Tongue (tissue), 2 donors: ENCODE data around the gene AHDC1. TPM values are rescaled to one million over a fixed set of nuclear protein-coding genes. Genes with fewer than 3 reads are reported as not detected.
"Not testable (repeated sequence)": the region's sequence is repeated elsewhere in the genome, so short reads cannot be mapped to it uniquely, and the experiment has no call there.

Source experiments
- DNase-seq: peaks from one replicate; pipeline ENCODE4 v3.0.0-alpha.2; 2015
- total RNA-seq: library from RNA; depleted of rRNA; stranded (reverse); fragments of >200 nt; gene quantifications from one replicate; pipeline ENCODE4 v1.2.3, GENCODE V29; 2014

Gene AHDC1
- total RNA-seq, 1 donor from 2014 or later, result 50.8 TPM

DNA sequence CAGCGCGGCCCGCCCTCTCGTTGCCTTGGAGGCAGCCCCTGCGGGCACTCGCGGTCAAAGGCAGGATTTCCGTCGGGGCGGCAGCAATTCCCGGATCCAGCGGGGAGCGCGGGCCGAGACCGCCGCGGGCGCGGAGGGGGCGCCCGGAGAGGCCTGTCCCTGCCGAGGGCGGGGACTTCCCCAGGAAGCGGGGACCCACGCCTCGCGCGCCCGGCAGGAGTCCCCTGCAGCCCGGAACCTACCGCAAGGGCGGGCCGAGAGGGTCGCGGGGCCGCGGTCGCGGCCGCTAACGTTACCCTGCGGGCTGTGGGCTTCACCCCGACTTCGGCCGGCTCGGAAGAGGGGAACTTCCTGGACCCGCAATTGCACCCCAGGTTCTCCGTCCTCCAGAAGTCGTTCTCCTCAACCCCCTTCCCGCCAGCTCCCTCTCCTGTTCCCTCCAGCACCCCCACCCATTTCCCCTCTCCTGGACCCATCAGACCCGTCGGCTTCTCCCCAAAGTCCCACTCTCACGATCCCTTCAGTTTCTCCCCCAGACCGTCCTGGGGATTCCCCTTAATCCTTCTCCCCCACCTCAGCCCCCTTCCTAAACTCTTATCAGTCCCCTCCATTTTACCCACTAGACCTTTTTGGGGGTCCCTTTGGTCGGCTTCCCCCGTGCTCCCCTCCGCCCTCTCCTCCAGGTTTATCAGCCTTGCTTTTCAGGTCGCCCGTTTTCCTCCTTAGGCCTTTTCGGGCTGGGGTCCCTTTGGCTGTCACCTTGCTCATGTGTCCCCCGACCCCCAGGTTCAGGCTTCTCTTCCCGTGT is 30.4 kb upstream of the AHDC1 start:
- DNase-seq, result peak; percentile 34

DNA sequence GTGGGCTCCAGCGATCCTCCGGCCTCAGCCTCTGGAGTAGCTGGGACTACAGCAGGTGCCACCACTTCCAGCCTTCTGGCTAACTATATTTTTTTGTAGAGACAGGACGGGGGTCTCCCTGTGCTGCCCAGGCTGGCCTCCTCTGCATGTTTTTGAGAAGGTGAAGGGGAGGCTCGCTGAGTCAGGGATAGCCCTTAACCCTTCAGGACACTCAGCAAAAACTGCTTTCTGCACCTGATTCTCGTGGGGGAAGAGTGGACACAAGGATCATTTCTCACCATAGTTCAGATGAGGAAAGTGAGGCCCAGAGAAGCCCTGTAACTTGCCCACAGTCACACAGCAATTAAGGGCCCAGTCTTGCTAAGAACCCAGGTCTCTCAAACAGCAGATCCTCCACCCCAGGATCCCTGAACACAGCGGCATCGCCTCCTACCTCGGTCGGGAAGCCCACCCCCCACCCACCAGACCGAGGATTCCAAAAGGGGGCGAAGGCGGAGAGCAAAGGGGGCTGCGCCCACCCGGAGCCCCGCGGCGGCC is 29.8 kb upstream of the AHDC1 start:
- DNase-seq, result no peak

DNA sequence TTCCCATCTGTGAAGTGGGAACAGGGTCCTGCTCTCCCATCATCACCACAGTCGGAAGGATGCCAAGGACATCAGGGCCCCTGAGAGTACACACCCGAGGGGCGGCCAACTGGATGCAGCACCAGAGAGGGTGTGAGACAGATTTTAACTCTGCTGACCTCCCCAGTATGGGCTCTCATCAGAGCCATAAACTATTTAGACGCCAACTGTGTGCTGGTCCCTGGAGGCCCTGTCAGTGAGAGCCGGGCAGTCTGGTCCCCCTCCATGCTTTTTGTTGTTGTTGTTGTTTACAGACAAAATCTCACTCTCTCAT is 29.3 kb upstream of the AHDC1 start:
- DNase-seq, result no peak

DNA sequence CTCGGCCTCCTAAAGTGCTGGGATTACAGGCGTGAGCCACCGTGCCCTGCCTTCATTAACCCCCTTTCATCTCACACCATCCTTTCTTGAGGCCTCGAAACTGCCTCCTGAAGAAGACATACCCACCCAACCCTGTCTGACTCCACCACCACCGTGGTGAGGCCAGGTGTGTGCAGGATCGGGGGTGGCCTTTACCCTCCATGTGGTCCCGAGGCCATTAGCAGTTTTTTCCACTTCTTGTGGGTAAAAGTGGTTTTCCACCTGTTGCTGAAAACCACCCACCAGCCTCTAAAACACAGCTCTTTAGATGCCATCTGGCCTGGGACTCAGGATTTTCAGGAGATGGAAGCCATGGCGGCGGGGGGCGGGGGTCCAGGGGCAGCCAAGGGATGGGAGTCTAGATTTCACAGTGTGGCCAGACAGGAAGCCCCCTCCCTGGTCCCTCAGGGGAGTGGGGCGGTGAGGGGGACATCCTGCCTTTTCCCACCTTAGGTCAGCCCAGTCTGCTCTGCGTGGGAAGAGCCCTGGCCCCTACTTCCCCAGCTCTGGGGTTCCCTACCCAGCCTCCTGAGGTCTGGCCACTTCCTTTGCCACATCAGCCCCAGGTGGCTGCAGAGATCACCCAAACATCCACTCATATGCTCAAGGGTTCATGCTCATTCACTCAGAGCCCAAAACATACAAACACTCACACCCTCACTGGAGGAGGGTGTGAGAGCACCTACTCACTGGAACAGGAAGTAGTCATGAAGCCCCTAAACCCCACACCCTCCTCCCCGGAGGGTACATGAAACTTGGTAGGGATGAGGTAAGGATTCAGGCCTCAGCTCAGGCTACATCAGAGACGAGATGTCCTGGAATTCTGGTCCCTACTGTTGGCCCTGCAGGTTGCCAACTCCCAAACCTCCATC is 28.7 kb upstream of the AHDC1 start:
- DNase-seq, result no peak

DNA sequence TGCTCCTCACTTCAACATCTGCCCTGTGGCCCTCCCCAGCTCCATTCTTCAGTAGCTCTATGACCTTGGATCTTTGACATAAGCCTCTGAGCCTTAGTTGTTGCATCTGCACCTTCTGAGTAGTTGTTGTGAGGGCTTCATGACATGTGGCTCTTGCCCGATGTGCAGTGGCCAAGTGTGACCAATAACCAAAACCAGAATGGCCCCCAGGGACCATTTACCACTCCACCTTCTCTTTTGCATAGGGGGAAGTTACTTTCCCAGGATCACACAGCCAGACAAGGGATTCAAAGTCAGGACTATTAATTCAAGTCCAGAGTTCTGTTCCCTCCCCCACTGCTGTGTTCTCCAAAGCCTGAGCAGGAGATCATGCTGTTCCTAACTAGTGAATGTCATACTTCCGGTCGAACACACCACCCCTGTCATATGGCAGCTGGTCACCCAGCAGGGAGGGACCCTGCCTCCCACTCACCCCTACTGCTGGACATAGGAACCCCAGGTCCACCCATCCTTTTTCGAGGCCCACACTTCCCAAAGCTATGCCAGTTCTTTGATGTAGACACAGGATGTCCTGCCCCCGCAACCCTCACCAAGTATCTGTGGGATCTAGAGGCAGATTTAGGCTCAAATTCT is 27.0 kb upstream of the AHDC1 start:
- no peak for DNase-seq

DNA sequence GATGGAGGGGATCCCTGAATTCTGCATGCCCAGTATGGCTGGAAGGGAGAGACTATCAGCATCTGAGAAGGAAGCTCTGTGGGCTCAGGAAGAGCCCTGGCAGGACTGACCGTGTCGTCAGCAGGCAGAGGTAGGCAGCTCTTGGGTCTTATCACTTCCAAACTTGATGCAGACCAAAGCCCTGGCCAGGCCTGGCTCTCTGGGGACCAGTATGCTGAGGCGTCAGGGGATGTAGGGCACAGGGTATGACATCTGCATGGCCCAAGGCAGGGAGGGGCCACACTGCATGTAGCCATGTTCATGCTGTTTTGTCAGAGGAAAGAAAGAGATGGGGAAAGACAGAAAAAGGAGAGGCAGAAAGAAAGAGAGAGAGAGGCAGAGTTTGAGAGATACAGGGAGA is 24.8 kb upstream of the AHDC1 start:
- no peak for DNase-seq

DNA sequence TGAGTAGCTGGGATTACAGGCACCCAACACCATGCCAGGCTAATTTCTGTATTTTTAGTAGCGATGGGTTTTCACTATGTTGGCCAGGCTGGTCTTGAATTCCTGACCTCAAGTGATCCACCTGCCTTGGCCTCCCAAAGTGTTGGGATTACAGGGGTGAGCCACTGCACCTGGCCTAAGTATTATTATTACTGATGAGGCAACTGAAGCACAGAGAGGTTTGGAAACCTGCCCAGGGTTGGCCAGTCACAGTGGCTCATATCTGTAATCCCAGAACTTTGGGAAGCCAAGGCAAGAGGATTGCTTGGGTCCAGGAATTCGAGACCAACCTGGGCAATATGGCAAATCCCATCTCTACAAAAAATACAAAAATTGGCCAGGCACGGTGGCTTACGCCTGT is 23.8 kb upstream of the AHDC1 start:
- not testable (repeated sequence) for DNase-seq

DNA sequence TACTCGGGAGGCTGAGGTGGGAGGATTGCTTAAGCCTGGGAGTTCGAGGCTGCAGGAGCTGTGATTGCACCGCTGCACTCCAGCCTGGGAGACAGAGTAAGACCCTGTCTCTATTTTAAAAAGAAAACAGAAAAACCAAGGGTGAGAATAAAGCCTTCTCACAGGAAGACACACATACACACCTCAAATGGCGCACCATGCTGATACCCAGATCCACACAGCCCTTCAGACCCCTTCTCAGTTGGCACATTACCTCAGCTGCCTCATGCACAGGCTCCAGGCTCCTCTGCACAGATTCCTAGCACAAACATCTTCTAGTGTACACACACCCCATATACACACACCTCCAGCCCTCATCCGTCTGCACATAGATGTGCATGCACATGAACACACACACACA is 23.1 kb upstream of the AHDC1 start:
- no peak for DNase-seq

DNA sequence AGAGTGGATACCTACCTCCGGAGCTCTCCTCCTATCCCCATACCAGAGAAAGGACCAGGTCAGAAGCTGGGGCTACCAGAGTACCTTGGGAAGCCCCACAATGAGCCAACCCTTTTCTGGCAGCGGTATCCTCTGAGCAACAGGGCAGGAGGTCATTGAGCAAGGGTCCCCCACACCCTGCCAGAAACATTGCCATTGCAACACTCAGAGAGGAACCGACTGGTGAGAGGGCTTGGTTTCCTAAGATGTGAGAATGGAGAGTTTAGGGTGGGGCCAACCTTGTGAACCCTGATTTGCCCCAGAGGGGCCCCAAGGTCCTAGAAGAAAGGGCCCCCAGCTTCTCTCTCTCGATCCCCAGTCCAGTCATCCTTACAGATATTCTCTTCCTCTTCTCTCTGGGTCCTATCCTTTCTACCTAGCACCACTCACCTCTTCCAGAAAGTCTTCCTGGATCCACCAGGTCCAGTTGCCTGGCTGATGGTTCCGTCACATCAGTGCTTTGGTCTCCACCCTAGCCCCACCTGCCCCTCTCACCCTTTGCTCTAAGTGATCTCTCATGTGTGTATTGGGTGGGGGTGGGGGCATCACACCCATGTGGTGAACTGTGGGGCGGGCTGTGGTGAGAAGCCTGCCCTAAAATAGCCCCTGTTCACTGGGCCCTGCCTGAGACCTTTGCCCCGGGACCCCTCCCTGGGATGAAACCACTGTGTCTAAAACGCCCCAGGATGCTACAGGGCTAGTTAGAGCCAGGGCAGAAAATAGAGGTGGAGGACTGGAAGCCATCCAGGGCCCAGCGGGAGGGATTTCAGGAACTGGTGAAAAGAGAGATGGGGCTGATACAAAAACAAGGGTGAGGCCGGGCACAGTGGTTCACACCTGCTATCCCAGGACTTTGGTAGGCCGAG is 22.3 kb upstream of the AHDC1 start:
- no peak for DNase-seq

DNA sequence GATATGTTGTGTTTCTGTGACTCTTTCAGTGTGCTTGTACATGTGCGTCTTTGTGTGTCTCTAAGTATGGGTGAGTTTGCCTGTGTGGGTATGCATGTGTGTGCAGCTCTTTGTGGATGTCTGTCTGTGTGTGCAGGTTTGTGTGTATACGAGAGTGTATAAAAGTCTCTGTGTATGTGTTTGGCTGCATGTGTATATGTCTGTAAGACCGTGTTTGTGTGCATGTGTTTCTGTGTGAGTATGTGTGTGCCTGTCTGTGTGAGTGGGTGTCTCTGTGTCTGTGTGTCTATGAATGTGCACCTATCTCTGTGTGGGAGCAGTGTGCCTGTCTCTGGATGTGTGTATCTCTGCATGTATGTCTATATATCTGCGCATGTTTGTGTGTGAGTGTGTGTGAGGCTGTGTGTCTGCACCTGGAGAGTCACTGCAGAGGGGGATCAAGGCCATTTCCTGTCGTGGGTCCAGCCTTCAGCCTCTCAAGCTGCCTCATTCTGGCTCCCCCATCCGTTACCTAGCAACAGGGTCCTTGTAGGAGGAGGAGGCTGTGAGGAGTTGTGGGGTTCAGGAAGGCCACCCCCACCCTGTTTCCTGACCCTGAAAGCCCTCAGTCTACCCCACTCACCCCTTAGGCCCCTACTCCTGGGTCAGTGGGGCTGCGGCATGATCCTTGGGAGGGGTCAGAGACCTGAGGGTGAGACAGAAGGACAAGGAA is 20.7 kb upstream of the AHDC1 start:
- DNase-seq, result no peak

DNA sequence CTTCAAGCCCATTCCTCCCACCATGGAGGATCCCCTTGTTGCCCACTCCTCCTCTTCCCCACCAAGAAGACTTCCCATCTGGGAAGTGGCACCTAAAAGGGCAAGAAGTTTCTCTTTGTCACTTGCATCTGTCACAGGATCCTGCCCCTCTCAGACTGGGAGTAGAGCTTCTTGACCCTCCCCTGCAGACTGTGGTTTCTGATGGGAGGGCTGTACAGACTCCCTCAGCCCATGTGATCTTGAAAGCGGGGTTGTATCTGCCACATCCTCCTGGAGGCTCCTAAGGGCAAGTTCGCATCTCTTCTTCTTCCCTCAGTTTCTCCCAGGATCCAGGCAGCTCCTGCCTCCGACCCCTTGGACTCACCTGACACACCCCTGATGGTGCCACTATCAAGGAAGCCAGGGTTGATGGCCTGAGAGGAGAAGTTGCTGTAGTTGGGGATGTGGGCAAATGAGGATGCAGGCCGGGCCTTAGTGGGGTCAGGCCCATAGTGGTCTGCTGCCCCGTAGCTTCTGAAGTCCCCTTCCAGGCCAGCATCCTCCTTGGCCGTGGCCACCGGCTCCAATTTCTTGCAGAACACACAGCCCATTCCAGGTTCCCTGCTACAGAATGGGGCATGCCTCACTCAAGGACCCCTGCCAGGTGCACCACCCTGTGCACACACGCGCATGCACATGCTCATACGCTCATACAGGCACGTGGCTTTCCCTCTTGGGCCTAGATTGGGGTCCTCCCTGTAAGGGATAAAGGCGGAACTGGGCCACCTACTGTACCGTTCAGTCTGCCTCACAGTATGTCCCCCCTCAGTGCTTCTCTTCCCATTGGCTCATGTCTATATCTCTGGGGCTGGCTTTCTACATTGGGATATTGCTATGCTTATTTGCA is 19.6 kb upstream of the AHDC1 start:
- no peak for DNase-seq

DNA sequence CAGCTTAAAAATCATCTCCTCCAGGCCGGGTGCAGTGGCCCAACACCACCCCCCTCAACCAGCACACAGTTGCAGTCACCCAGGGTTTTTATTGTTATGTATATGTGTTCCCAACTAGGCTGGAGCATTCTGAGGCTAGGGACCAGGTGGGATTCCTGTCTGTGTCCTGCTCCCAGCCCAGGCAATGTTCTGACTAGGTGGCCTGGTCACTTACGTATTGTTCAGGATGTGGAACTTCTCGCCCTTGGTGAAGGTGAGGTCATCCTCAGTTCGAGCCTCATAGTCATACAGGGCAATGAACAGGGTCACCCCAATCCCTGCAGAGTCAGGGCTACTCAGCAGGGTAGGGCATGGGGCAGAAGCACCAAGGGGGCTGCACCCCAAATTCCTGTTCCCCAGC is 18.9 kb upstream of the AHDC1 start:
- DNase-seq, result no peak

DNA sequence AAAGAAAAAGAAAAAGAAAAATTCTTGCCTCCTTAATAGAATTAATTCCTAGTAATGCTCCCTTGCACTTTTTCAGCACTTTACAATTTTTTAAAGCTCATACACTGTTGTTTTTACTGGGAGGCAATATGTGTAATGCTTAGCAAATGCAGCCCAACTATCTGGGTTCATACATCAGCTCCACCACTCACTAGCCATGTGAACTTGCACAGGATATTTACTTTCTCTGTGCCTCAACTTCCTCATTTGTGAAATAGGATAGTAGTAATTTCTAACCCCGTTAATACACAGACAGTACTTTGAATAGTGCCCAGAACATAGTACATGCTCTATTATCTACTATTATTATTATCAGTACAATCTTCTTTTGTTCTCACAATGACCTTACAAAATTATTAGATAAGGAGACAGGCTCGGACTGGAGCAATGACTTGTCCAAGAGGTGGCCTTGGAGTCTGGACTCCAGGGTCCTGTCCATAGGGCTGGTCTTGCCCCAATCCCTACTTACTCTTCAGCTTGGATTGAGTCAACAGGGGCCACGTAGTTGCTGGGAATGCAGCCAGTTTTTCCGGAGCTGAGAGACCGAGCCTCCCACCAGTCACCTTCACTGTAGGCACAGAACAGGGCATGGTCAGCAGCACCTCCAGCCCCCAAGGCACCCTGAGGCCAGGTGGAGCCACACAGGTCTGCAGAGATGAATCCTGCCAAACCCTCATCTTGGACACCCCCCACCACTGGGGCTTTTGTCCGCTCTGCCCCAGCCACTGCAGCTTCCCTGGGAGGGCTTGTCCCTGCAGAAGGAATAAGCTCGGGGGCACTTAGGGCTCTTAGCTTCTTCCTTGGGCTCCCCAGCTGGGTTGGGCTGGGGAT is 17.3 kb upstream of the AHDC1 start:
- no peak for DNase-seq

DNA sequence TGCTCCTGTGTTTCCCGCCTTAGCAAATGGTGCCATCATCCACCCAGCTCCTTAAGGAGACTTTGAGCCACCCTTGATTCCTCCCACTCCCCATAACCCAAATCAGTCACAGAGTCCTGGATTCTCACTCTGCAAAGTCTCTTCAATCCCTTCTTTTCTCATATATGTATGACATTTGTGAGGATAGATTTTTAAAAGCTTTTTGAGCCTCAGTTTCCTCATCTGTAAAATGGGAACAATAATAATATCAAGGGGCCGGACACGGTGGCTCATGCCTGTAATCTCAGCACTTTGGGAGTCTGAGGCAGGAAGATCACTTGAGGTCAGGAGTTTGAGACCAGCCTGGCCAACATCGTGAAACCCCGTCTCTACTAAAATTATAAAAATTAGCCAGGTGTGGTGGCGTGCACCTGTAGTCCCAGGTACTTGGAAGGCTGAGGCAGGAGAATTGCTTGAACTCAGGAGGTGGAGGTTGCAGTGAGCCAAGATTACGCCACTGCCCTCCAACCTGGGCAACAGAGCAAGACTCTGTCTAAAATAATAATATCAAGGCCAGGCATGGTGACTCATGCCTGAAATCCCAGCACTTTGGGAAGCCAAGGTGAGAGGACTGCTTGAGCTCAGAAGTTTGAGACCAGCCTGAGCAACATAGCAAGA is 16.0 kb upstream of the AHDC1 start:
- not testable (repeated sequence) for DNase-seq

DNA sequence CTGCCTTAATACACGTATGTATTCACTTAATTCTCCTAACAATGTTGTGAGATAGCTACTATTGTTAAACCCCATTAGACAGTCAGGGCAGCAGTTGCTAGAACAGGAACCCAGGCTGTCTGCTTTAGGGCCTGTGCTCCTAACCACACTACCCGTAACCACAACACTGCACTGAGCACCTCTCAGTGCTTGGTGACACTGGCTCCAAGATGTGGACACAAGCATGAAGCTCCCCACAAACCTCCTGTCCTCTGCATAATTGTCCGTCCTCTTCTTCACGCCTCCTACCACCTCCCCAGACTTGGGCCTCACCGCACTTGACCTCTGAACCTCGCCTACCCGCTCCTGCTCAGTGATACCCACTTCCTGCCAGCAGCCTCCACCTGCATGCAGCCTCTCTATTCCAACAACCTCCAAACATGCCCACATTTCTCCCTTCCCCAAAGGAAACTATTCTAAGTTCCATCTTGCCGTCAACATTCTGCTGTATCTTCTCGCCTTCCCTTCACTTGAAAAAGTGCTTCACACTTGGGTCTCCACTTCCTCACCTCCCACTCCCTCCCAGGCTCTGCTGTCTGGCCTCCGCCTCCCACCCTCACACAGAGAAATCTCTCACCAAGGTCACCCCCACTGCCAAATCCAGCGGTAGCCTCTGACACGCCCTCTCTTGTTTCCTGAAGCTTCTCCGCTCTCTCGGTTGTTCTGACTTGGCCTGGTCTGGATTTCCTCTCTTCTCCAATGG is 14.6 kb upstream of the AHDC1 start:
- DNase-seq, result no peak

DNA sequence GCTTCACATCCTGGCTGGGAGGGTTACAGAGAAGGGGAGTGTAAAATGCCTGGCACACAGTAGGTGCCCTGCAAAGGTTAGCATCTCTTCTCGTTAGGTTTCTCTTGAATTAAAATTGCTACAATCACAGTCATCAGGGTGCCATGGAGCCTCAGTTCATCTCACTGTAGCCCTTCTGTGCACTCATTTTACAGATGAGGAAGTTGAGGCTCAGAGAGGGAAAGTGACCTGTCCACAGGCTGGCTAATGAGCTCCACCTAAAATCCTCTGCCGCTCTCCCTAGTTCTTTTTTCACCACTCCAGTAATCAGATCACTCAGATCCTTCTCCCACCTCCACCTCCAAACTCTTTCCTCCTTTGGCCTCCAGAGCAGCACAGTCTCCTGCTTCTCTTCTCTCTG is 13.5 kb upstream of the AHDC1 start:
- DNase-seq, result no peak

DNA sequence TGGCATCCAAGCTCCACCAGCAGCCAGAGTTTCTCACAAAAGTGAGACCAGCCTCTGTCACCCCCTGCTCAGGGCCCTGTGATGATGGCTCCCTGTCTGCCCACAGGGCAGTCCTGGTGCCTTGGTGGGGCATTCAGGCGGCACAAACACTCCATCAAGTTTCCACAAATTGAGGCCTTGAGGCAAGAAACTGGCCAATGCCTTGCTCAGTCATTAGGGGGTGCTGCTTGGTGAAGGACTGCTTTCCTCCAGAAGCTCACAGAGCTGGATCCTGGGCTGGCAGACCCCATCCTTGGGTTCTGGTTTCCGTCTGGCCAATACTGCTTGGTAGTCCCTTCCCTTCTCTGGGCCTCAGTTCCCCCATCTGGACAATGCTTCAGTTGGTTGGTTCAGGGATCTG is 12.5 kb upstream of the AHDC1 start:
- DNase-seq, result no peak
